ENCODE measurements around the gene AGAP2.

AGAP2 gene

GRCh38 chr12:57720606-57721595 is 17.6 kb downstream of the AGAP2 start:
- TF ChIP-seq POLR2AphosphoS5 (IDR thresholded peaks at IDR 0.05; ENCODE audit: low read depth, low read length), result no peak
- TF ChIP-seq FOXP2 (optimal IDR thresholded peaks at IDR 0.05; ENCODE audit: borderline replicate concordance, extremely low read depth, extremely low read length, insufficient read depth), result no peak
- TF ChIP-seq SIN3A (IDR thresholded peaks at IDR 0.05; ENCODE audit: borderline replicate concordance, insufficient read depth, low read length), result no peak
- TF ChIP-seq TAF1 (IDR thresholded peaks at IDR 0.05; ENCODE audit: borderline replicate concordance, insufficient read depth, low read length), result no peak
- no peak for TF ChIP-seq REST (IDR thresholded peaks at IDR 0.05; ENCODE audit: insufficient read depth in 1 of 2, low read depth in 2 of 2, low read length in 2 of 2)

GRCh38 chr12:57719777-57720605 is 18.6 kb downstream of the AGAP2 start:
- no peak for TF ChIP-seq SIN3A (IDR thresholded peaks at IDR 0.05; ENCODE audit: borderline replicate concordance, insufficient read depth, low read length)
- TF ChIP-seq TAF1 (IDR thresholded peaks at IDR 0.05; ENCODE audit: borderline replicate concordance, insufficient read depth, low read length), result no peak
- TF ChIP-seq REST (IDR thresholded peaks at IDR 0.05; ENCODE audit: insufficient read depth in 1 of 2, low read depth in 2 of 2, low read length in 2 of 2), result no peak
- TF ChIP-seq POLR2AphosphoS5 (IDR thresholded peaks at IDR 0.05; ENCODE audit: low read depth, low read length), result no peak
- TF ChIP-seq FOXP2 (optimal IDR thresholded peaks at IDR 0.05; ENCODE audit: borderline replicate concordance, extremely low read depth, extremely low read length, insufficient read depth), result no peak

- no peak for TF ChIP-seq REST (IDR thresholded peaks at IDR 0.05; ENCODE audit: insufficient read depth in 1 of 2, low read depth in 2 of 2, low read length in 2 of 2)
- TF ChIP-seq FOXP2 (optimal IDR thresholded peaks at IDR 0.05; ENCODE audit: borderline replicate concordance, extremely low read depth, extremely low read length, insufficient read depth), result no peak
- no peak for TF ChIP-seq SIN3A (IDR thresholded peaks at IDR 0.05; ENCODE audit: borderline replicate concordance, insufficient read depth, low read length)
- no peak for TF ChIP-seq POLR2AphosphoS5 (IDR thresholded peaks at IDR 0.05; ENCODE audit: low read depth, low read length)
- no peak for TF ChIP-seq TAF1 (IDR thresholded peaks at IDR 0.05; ENCODE audit: borderline replicate concordance, insufficient read depth, low read length)
Observed at GRCh38 chr12:57718641-57719528, 19.7 kb downstream of the AGAP2 start.

- no peak for TF ChIP-seq TAF1 (IDR thresholded peaks at IDR 0.05; ENCODE audit: borderline replicate concordance, insufficient read depth, low read length)
- TF ChIP-seq POLR2AphosphoS5 (IDR thresholded peaks at IDR 0.05; ENCODE audit: low read depth, low read length), result no peak
- TF ChIP-seq SIN3A (IDR thresholded peaks at IDR 0.05; ENCODE audit: borderline replicate concordance, insufficient read depth, low read length), result no peak
- TF ChIP-seq REST (IDR thresholded peaks at IDR 0.05; ENCODE audit: insufficient read depth in 1 of 2, low read depth in 2 of 2, low read length in 2 of 2), result no peak
- no peak for TF ChIP-seq FOXP2 (optimal IDR thresholded peaks at IDR 0.05; ENCODE audit: borderline replicate concordance, extremely low read depth, extremely low read length, insufficient read depth)
Observed at GRCh38 chr12:57717846-57718640, 20.5 kb downstream of the AGAP2 start.
